OCI-LY3 (cell line): ENCODE measurements around the gene CCBE1.

Source experiments
- CTCF ChIP-seq: fragments of 200-600, 300-600 bp; sonication (generic); IDR thresholded peaks from 2 replicates; pipeline ENCODE4 v1.5.1; 2014; ENCODE audit warnings: antibody characterized with exemption, low read length, low read depth
- EZH2phosphoT487 ChIP-seq: fragments of 200-600 bp; shearing (Covaris generic); IDR thresholded peaks from 2 replicates; pipeline ENCODE4 v1.6.1; 2018; ENCODE audit warnings: antibody characterized with exemption, mixed run types, low read depth

GRCh38 chr18:59667488-59667887 lies 29.7 kb downstream of the CCBE1 start:
- TF ChIP-seq CTCF (no peak), EZH2phosphoT487 (no peak)
